GM19397 (cell line): ENCODE measurements around the gene SRCAP.
A peak's percentile ranks its signal among the peaks of the same experiment; 100 is the strongest.

ENCODE experiments used
- ATAC-seq: cut with Tn5 transposase; IDR thresholded peaks from one replicate; pipeline ENCODE4 v1.9.1; 2021; ENCODE audit warnings: mild to moderate bottlenecking, moderate library complexity; ENCODE audit not compliant: unreplicated experiment

SRCAP gene

DNA sequence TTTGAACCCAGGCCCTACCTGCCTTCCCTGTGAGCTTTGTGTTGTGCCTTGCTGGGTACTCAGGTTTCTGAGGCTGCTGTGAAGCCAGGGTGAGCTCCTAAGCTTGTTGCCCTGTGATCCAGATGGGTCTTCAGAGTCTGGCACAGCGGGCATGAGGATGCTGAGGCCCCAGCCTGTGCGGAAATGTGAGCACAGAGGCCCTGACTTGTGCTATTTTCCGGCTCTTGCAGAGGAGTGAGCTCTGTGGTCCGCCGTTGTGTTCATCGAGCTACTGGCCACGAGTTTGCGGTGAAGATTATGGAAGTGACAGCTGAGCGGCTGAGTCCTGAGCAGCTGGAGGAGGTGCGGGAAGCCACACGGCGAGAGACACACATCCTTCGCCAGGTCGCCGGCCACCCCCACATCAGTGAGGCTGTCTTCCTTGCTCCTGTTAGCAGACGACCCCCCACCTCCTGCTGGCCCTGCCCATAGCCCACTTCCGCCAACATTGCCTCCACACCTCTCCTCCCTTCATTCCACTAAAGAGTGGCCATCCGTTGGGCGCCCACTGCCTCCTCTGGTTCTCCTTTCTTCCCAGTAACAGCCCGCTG is 52.0 kb downstream of the SRCAP start:
- ATAC-seq: no peak

DNA sequence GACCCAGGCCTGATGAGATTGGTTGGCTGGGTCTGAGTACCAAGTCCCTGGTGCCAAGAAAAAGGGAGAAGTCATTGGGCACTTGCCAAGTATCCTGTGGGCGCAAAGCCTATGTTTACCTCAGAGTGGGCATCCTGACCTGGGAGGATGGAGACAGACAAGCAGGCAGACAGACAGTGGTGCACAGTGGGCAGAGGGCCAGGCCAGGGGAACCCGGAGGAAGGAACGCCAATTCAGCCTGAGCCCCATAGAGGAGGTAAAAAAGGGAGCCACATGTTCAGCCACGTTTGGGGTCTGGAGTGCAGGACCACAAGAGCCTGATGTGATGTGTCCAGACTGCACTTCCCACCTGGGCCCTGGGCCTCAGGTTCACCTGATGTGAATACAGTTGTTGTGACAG is 54.6 kb downstream of the SRCAP start:
- ATAC-seq: no peak

DNA sequence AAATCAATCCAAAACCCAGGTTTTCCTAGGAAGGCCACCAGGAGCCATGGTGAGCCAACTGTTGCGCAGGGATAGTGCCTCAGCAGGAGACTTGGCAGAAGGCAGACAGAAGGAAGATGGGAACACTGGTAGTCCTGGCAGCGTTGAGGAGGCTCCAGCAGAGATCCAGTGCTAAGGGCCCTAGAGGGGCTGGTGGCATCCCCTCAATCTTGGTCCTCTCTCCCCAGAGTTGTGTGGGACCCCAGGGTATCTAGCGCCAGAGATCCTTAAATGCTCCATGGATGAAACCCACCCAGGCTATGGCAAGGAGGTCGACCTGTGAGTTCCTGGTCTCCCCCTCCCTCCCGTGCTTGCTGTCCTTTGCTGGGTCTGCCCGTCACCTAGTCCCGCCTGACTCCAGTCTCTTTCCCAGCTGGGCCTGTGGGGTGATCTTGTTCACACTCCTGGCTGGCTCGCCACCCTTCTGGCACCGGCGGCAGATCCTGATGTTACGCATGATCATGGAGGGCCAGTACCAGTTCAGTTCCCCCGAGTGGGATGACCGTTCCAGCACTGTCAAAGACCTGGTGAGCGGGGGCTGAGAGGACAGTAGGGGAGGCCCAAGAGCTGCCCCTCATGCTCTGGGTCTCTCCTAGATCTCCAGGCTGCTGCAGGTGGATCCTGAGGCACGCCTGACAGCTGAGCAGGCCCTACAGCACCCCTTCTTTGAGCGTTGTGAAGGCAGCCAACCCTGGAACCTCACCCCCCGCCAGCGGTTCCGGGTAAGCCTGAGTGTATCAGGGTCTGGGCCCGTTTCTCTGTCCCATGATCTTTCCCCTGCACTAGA is 57.2 kb downstream of the SRCAP start:
- ATAC-seq: no peak

DNA sequence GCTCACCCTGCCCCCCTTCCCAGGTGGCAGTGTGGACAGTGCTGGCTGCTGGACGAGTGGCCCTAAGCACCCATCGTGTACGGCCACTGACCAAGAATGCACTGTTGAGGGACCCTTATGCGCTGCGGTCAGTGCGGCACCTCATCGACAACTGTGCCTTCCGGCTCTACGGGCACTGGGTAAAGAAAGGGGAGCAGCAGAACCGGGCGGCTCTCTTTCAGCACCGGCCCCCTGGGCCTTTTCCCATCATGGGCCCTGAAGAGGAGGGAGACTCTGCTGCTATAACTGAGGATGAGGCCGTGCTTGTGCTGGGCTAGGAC is 57.8 kb downstream of the SRCAP start:
- no peak for ATAC-seq

DNA sequence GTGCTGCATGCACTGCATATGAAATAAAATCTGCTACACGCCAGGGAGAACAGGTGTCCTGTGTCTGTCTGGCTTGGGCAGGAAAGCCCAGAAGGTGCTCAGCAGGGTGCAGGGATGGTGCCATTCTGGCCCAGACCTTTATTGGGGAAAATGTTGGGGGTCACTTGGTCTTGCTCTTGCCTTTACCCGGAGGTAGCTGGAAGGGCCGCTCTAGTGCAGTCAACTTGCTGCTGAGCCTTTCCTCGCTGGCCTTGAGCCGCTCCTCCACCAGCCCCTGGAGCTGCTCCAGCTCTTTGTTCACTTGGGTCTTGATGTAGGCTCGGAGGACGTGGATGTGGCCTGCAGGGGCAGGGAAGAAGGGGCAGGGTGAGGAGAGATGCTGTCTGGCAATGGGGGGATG is 58.3 kb downstream of the SRCAP start:
- no peak for ATAC-seq

DNA sequence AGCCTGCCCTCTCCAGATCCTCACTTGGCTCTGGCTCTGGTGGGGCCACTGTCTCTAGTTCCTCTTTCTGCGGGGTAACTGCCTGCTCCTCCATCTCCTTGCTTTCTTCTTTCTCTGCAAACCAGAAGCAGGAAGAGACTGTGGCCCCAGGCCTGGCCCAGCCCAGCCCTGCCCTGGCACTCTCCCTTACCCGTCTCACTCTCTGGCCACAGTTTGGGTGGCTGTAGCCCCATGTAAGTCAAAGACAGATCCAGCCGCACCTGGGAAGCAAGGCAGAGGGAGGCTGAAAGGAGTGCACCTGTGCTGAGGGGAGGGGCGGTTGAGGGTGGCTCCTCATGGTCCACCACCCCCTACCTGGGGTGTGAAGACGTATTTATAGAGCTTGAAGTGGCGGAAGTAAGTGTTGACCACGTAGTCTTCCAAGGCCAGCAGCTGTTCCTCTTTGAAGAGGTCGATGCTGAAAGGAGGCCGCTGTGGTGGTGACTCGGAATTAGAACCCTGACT is 60.1 kb downstream of the SRCAP start:
- ATAC-seq: no peak

DNA sequence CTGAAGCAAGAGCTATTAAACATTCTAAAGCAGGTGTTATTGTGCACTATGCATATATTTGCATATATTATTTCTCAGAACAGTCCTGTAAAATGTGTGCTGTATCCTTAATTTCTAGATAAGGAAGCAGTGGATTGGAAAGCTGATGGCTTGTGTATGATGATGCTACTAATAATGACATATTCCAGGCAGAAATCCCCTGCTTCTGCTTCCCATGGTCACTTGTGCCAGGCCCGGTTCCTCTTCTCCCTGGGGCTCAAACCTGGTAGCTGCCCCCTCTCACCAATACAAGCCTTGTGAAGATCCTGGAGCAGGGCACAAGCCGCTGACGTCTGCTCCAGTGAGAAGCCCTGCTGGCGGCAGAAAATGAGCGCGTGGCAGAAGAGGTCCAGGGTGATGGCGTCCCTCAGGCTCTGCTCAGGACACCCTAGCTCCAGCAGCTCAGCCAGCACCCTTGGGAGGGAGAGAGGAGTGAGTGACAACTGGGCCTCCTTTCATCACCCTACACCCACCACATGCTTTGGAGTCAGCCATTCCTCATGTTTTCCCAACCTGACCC is 61.1 kb downstream of the SRCAP start:
- no peak for ATAC-seq

DNA sequence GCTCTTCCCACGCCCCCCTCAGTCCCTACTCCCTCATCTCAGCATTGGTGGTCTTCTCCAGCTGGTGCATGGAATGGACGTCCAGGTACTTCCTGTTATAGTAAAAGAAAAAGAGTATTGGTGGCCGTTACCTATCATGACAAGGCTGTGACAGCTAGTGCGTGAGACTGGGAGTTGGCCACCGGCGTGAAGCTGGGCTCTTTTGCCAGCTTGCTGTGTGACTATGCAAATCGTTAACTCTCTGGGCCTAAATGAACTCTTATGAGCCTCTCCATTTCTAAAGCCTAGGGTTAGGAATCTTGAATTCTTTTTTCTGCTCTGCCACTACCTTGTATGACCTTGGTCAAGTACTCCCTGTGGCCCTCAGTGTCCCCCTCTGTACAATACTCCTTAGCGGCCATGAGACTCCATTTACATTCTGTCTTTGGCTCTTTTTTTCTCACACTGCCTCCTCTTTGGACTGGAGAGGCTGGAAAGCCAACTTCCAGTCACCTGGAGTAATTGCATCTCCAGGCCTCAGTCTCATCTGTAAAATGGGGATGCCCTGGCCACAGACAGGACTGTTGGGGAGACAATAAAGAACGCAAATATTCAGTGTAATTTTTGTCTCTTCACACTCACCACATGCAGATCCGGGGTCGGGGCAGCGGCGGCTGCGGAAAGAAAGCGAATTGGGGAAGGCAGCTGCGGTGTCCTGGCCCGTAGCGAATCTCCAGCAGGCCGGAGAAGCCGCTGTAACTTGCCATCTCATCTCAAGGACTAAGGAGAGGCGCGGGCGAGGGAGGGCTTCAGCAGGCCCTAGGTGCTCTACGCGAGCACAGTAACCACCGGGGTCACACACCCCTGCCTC is 61.8 kb downstream of the SRCAP start:
- no peak for ATAC-seq

DNA sequence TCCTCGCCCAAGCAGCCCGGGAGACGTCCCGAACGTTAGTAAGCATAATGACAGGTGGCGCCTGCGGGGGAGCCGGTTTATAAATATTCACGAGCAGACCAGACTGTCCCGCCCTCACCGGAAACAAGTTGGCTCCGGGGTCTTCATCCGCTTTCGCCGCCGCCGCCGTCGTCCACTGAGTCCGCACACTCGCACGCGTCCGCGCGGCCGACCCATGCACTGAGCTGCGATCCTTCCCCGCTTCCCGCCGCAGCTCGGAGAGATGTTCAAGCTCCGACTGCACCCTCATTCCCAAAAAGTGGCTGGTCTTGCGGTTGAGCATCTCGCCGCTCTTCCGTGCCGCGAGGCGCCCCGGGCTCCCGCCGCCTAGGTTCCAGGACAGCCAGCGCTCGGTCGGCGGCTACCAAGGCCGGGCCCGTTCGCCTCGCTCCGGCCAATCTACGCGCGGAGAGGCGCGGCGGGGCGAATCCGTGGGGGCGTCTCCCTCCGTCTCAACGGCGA is 62.5 kb downstream of the SRCAP start:
- ATAC-seq: peak; percentile 27

DNA sequence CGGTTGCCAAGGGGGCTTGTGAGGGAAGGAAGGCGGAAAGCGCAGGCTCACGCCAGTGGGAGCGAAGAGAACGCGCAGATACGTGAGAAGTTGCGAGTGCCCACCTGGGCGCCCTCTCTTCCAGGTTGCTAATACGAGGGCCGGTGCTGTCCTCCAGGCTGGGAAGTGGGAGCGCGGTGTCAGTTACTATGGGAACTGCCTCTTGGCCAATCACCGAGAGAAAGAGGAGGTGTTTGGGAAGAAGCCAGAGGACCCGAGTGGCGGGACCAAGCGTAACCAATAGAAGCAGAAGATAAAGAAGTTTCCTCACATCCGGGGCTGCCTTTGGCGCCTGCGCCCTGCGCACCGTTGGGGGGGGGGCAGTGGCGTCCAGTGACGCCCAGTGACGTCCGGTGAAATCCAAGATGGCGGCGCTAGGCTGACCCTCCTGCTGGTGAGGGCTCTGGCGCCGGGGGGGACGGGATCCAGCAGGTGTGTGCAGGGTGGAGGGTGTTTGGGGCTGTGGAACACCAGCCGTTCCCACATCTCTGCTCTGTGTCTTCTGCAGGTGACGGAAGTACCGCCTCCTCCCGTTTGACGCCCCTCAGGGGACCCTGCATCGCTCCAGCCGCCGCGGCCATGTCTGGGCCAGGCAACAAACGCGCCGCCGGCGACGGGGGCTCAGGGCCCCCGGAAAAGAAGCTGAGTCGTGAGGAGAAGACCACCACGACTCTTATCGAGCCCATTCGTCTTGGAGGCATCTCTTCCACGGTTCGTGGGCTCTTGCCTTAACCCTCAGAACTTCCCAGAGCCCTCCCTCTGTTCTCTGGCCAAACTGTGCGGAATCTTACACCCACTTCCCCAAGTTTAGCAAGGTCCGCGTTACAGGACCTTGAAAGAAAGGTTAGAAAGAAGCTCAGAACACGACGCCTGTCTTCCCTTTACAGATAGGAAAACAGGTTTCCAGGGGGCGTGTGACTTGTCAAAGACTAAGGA is 63.2 kb downstream of the SRCAP start, which contains the start of the genes CFAP119 and RNF40:
Gene CFAP119, minus strand, starts transcription at position 135 of the 975 bp plus-strand sequence. CDS start 314 bp downstream, outside the sequence.
Gene RNF40, plus strand, starts transcription at position 395 of the 975 bp plus-strand sequence. Its CDS starts 224 bp downstream, at position 619.
- peak; percentile 80 for ATAC-seq

DNA sequence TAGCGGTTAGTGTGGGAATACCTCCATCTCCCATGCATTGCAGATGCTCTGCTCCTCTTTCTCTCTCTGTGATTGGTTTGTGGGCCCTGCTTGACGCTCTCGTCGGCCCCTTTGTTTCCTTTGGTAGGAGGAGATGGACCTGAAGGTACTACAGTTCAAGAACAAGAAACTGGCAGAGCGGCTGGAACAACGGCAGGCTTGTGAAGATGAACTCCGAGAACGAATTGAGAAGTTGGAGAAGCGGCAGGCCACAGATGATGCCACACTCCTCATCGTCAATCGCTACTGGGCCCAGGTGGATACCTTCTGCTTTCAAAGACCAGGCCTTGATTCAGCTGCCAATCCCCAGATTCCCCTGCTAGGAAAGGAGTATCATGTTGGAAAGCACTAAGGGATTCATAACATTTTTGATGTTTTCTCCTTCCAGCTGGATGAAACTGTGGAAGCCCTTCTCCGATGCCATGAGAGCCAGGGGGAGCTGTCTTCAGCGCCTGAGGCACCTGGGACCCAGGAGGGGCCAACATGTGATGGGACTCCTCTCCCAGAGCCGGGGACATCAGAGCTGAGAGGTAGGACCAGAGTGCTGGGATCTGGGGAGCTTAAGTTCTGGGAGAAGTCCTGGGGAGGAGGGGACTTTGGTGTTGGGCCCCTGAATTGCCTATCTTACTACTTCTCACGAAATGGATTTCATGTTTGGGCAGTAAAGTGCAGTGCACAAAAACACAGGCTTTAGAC is 64.2 kb downstream of the SRCAP start:
- ATAC-seq: no peak

DNA sequence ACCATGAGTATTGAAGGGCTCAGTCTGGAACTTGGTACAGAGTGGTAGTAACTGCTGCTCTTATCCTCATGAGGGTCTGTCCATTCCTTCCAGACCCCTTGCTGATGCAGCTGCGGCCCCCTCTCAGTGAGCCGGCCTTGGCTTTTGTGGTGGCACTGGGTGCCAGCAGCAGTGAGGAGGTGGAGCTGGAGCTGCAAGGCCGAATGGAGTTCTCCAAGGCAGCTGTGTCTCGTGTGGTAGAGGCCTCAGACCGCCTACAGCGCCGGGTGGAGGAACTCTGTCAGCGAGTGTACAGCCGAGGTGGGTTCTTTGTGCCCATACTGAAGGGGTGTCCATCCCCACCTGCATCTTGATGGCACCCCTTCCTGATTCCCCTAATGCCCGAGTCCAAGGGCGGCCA is 65.1 kb downstream of the SRCAP start:
- ATAC-seq: no peak

DNA sequence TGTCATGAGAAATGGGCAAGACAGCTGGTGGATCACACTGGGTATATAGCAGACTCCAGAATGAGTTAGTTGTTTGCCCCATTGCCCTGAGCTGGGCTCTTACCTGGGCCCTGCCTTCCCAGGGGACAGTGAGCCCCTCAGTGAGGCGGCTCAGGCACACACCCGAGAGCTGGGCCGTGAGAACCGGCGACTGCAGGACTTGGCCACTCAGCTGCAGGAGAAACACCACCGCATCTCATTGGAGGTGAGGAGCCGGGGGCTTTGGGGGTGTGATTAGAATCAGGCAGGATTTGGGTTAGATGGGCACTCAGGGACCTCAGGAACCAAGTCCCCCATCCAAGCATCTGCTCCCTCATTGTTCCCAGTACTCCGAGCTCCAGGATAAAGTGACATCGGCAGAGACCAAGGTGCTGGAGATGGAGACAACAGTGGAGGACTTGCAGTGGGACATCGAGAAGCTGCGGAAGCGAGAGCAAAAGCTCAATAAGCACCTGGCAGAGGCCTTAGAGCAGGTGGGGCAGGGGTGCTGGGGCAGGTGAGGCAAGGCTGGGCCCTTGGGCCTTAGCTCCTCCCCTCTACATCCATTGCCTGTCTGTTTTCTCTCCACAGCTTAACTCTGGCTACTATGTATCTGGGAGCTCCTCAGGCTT is 66.0 kb downstream of the SRCAP start:
- no peak for ATAC-seq

DNA sequence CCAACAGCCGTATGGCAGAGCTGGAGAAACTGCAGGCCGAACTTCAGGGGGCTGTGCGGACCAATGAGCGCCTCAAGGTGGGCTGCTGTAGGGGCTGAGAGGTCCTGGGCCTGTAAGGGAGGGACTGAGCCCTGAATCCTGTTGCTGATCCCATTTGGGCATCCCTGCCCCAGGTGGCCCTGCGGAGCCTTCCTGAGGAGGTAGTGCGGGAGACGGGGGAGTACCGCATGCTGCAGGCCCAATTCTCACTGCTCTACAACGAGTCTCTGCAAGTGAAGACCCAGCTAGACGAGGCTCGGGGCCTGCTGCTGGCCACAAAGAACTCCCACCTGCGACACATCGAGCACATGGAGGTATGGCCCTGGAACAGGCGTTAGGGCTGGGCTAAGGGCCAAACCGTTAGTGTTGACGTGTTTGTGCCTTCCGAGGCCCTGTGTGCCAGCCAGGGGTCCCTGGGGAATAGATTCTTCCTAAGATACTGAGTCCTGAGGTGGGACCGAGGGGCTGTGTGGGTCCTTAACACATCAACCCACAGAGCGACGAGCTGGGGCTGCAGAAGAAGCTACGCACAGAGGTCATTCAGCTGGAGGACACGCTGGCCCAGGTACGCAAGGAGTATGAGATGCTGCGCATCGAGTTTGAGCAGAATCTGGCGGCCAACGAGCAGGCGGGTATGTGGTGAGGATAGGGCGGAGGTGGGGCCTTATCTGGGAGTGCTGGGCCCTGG is 67.4 kb downstream of the SRCAP start:
- ATAC-seq: no peak

DNA sequence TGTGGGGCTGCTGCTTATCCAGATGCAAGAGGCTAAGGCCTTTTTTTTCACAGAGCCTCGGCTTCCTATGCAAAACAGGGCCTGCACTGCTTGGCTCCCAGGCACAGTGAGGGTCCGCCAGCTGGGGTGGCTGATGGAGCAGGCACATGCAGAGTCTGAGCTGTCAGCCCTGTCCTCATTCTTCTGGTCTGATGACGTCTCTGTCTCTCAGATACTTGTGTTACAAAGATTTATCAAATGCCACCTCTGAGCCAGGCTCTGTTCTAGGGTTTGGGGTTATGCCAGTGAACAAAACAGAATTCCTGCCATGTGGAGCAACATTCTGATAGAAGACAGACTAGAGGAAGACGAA is 67.9 kb downstream of the SRCAP start:
- ATAC-seq: no peak

DNA sequence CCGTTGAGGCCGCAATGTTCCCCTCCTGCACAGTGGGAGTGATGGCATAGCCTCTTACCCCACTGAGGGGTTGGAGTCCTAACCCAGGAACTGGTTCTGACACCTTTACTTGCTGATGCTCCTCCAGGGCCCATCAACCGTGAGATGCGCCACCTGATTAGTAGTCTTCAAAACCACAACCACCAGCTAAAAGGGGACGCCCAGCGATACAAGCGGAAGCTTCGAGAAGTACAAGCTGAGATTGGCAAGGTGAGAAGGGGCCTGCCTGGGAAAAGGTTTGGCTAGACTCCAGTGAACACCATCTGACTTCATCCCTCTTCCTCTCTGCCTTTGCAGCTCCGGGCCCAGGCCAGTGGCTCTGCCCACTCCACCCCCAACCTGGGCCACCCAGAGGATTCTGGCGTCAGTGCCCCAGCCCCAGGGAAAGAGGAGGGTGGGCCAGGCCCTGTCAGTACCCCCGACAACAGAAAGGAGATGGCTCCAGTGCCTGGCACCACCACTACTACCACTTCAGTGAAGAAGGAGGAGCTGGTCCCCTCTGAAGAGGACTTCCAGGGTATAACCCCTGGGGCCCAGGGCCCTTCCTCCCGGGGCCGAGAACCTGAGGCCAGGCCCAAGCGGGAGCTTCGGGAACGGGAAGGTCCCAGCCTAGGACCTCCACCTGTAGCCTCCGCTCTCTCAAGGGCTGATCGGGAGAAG is 68.9 kb downstream of the SRCAP start:
- ATAC-seq: no peak

DNA sequence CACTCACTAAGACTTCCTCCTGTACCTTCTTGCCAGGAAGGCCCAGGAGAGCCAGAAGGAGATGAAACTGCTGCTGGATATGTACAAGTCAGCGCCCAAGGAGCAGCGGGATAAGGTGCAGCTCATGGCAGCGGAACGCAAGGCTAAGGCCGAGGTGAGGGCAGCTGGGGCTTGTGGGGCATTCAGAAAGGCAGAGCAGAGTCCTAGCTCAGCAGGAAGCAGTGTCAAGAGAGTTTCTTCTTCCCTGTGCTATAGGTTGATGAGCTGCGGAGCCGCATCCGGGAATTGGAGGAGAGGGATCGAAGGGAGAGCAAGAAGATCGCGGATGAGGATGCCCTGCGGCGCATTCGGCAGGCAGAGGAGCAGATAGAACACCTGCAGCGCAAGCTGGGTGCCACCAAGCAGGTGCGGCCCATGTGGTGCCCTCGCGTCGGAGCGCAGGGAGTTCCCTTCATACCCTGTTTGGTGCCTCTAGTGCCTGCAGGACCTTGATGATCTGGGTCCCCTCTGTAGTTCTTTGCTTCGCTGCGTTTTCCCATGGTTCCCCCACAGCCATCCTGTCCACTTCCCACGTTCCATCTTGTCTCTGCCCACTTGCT is 69.7 kb downstream of the SRCAP start:
- no peak for ATAC-seq
